K562 (cell line): ENCODE results near the gene RRH.

ENCODE experiments used
- CTCF ChIP-seq, 3 experiments: IDR thresholded peaks in 2 of 3; conservative IDR thresholded peaks in 1 of 3; 2 replicates each; pipeline ENCODE4 v1.5.1; 2011 to 2012; ENCODE audit warnings: low read length in 3 of 3, mild to moderate bottlenecking in 3 of 3, control low read depth in 2 of 3, improper control_type of control experiment in 1 of 3, inconsistent platforms in 1 of 3, low read depth in 1 of 3, mixed read lengths in 1 of 3, moderate library complexity in 1 of 3; ENCODE audit not compliant: insufficient read depth in 2 of 3
- NFXL1 ChIP-seq: fragments of 450-650 bp; formaldehyde crosslinking; IDR thresholded peaks from 2 replicates; pipeline ENCODE4 v1.4.0; 2021; ENCODE audit warnings: mild to moderate bottlenecking
- RNF219 ChIP-seq: fragments of 250-450 bp; sonication (Bioruptor Pico); IDR thresholded peaks from 2 replicates; pipeline ENCODE4 v1.5.0; 2022; ENCODE audit warnings: mild to moderate bottlenecking
- TARDBP ChIP-seq: fragments of 450-650 bp; IDR thresholded peaks from 2 replicates; pipeline ENCODE4 v1.6.1; 2016
- ZNF668 ChIP-seq: fragments of 250-450 bp; sonication (Bioruptor Pico); IDR thresholded peaks from 2 replicates; pipeline ENCODE4 v1.8.0; 2022; ENCODE audit warnings: mild to moderate bottlenecking, inconsistent platforms

GRCh38 chr4:109890076-109890475 is 62.3 kb downstream of the RRH start:
- no peak for TF ChIP-seq CTCF (IDR thresholded peaks at IDR 0.05 in 2 of 3, conservative IDR thresholded peaks at IDR 0.05 in 1 of 3; ENCODE audit: insufficient read depth in 2 of 3, low read depth in 1 of 3, low read length in 3 of 3)
- no peak for TF ChIP-seq TARDBP
- no peak for TF ChIP-seq ZNF668 (CRISPR knock-in tag)
- TF ChIP-seq NFXL1 = no peak
- TF ChIP-seq RNF219 (CRISPR knock-in tag) = no peak
